Measurements from ENCODE around the gene PID1. TPM values are rescaled to one million over a fixed set of nuclear protein-coding genes. Genes with fewer than 3 reads are reported as not detected.
A peak's percentile ranks its signal among the peaks of the same experiment; 100 is the strongest.

The PID1 gene
- total and polyA plus RNA-seq, 4 donors, result 13.3 to 52.0 (median 45.7) TPM

- TF ChIP-seq ZBTB33 (IDR thresholded peaks at IDR 0.05) (no peak), RAD21 (IDR thresholded peaks at IDR 0.05) (no peak)
These were observed 110.1 kb downstream of the PID1 start (continued) for GRCh38 chr2:229160984-229161383.

- DNase-seq (ENCODE audit: low spot score), result no peak
- H3K4me3 ChIP-seq (ENCODE audit: low read depth in 1 of 3, low read length in 3 of 3), result no peak overlapping the region
- H3K27ac ChIP-seq (ENCODE audit: low read depth in 1 of 2, low read length in 2 of 2), result peak overlapping the region; percentile 82 to 83
- no peaks in the 10 kb centered on the region for H3K27me3 ChIP-seq (ENCODE audit: control insufficient read depth in 4 of 4, insufficient read depth in 4 of 4, low read length in 3 of 4)
- peaks cover 0 to 4% (median 1%) of the 10 kb centered on the region in 4 donors for H3K36me3 ChIP-seq (ENCODE audit: control insufficient read depth in 4 of 4, insufficient read depth in 3 of 4, low read depth in 1 of 4, low read length in 3 of 4)
- 34% methylated on average over 3 of the region's 3 CpGs for WGBS
- peak; percentile 32 for TF ChIP-seq NR2F2 (IDR thresholded peaks at IDR 0.05)
- TF ChIP-seq ZBTB33 (IDR thresholded peaks at IDR 0.05), result peak; percentile 96
- peak in 1 of 2 donors; percentile 70 for TF ChIP-seq GABPA (IDR thresholded peaks at IDR 0.05 in 1 of 2, conservative IDR thresholded peaks at IDR 0.05 in 1 of 2)
- TF ChIP-seq EGR1 (IDR thresholded peaks at IDR 0.05; ENCODE audit: low read depth in 2 of 2), result peak in 1 of 2 donors; percentile 82
- TF ChIP-seq MAX (IDR thresholded peaks at IDR 0.05), result peak; percentile 96
- peak; percentile 92 for TF ChIP-seq HNF4G (IDR thresholded peaks at IDR 0.05)
- peak; percentile 66 to 67 for TF ChIP-seq RAD21 (IDR thresholded peaks at IDR 0.05)
- TF ChIP-seq RXRA (IDR thresholded peaks at IDR 0.05), result peak; percentile 80 to 94
- TF ChIP-seq CTCF (IDR thresholded peaks at IDR 0.05; ENCODE audit: low read depth, low read length, missing input control), result no peak
- peak; percentile 90 for TF ChIP-seq SP1 (IDR thresholded peaks at IDR 0.05)
- TF ChIP-seq YY1 (IDR thresholded peaks at IDR 0.05), result peak; percentile 93
- peak; percentile 82 to 96 for TF ChIP-seq JUND (IDR thresholded peaks at IDR 0.05)
- TF ChIP-seq ATF3 (IDR thresholded peaks at IDR 0.05), result peak; percentile 74
- peak; percentile 86 for TF ChIP-seq REST (IDR thresholded peaks at IDR 0.05)
- no peak for TF ChIP-seq TAF1 (conservative IDR thresholded peaks at IDR 0.05)
- peak; percentile 96 for TF ChIP-seq FOXA2 (IDR thresholded peaks at IDR 0.05)
- peak; percentile 97 for TF ChIP-seq FOXA1 (IDR thresholded peaks at IDR 0.05)
- TF ChIP-seq HNF4A (conservative IDR thresholded peaks at IDR 0.05), result peak; percentile 96 to 97
- H3K9ac ChIP-seq (ENCODE audit: low read depth in 1 of 2, low read length in 2 of 2), result no peak overlapping the region
- no peaks in the 10 kb centered on the region for H3K9me3 ChIP-seq (ENCODE audit: control insufficient read depth in 4 of 4, low read length in 3 of 4)
- peaks cover 18 to 56% (median 48%) of the 10 kb centered on the region in 4 donors for H3K4me1 ChIP-seq (ENCODE audit: control insufficient read depth in 4 of 4, insufficient read depth in 4 of 4, low read length in 3 of 4)
These were observed 110.9 kb downstream of the PID1 start for GRCh38 chr2:229160180-229160579.
